CD4-positive, alpha-beta T cell (primary cell): ENCODE measurements around the gene FBXO11. TPM values are rescaled to one million over a fixed set of nuclear protein-coding genes. Genes with fewer than 3 reads are reported as not detected.

Experiments used
- ATAC-seq: fragments of 200-7000 bp; cut with Tn5 transposase; one replicate; pipeline ENCODE4 v1.10.0; 2022; ENCODE audit warnings: mild to moderate bottlenecking; ENCODE audit not compliant: poor library complexity
- CTCF ChIA-PET: fragments of 350-600 bp; sonication (Branson Sonifier 250); formaldehyde crosslinking; loops from one replicate; lab custom pipeline; 2021; ENCODE audit warnings: antibody characterized with exemption, inconsistent platforms; lab: Charles Lee
- POLR2A ChIA-PET: fragments of 350-600 bp; sonication (Branson Sonifier 250); formaldehyde crosslinking; loops from one replicate; lab custom pipeline; 2021; ENCODE audit warnings: antibody characterized with exemption, inconsistent platforms; lab: Charles Lee
- DNase-seq, 14 experiments: peaks; one replicate each; pipeline ENCODE4 v3.0.0-alpha.2; 2013 to 2020; ENCODE audit warnings: mixed read lengths in 2 of 14
- H3K27ac ChIP-seq, 2 donors: one replicate each; pipeline versions ENCODE4 v1.5.1 to v1.7.0; 2013; ENCODE audit warnings: low read length in 2 of 2, low read depth in 1 of 2, mild to moderate bottlenecking in 1 of 2
- H3K27me3 ChIP-seq, 2 experiments: 1 replicate in 1 of 2; 2 replicates in 1 of 2; pipeline versions ENCODE4 v1.6.1 to v1.7.0; 2013; ENCODE audit warnings: low read length in 2 of 2, control low read depth in 1 of 2, mild to moderate bottlenecking in 1 of 2, moderate library complexity in 1 of 2; ENCODE audit not compliant: insufficient read depth in 2 of 2, control insufficient read depth in 1 of 2
- H3K36me3 ChIP-seq: one replicate; pipeline ENCODE4 v1.6.1; 2013; ENCODE audit warnings: low read length, control low read depth; ENCODE audit not compliant: insufficient read depth
- H3K4me1 ChIP-seq: one replicate; pipeline ENCODE4 v1.6.1; 2013; ENCODE audit warnings: low read length, control low read depth; ENCODE audit not compliant: insufficient read depth
- H3K4me3 ChIP-seq: one replicate; pipeline ENCODE4 v1.5.1; 2013; ENCODE audit warnings: mild to moderate bottlenecking, low read length, moderate library complexity
- H3K9me3 ChIP-seq, 2 experiments: 1 replicate in 1 of 2; 2 replicates in 1 of 2; pipeline versions ENCODE4 v1.6.1 to v1.7.0; 2013; ENCODE audit warnings: low read length in 2 of 2, mild to moderate bottlenecking in 2 of 2, control low read depth in 1 of 2, moderate library complexity in 1 of 2; ENCODE audit not compliant: control insufficient read depth in 1 of 2, insufficient read depth in 1 of 2
- H3K27ac Mint-ChIP-seq: one replicate; pipeline ENCODE4 v1.8.0; 2020; ENCODE audit warnings: mixed read lengths
- H3K27me3 Mint-ChIP-seq: one replicate; pipeline ENCODE4 v1.8.0; 2021; ENCODE audit warnings: mixed read lengths
- H3K36me3 Mint-ChIP-seq: one replicate; pipeline ENCODE4 v1.8.0; 2021; ENCODE audit warnings: low read depth, mixed read lengths
- H3K4me1 Mint-ChIP-seq: one replicate; pipeline ENCODE4 v1.8.0; 2021; ENCODE audit warnings: low read depth, mixed read lengths
- H3K4me3 Mint-ChIP-seq: one replicate; pipeline ENCODE4 v1.8.0; 2020; ENCODE audit warnings: mild to moderate bottlenecking, mixed read lengths
- H3K9me3 Mint-ChIP-seq: one replicate; pipeline ENCODE4 v1.8.0; 2020; ENCODE audit warnings: mixed read lengths
- CTCF ChIP-seq: fragments of 200-600 bp; IDR thresholded peaks from one replicate; pipeline ENCODE4 v1.8.0; 2022; ENCODE audit warnings: antibody characterized with exemption, mild to moderate bottlenecking
- intact Hi-C, 2 experiments: fragments of 100-400 bp; cut with DNase I in 1 of 2; cut with micrococcal nuclease in 1 of 2; formaldehyde crosslinking; loops; one replicate each; pipeline versions ENCODE4 v1.15.1 to v1.9.0; 2023 to 2025; cut with DNase I, micrococcal nuclease
- total RNA-seq, 174 experiments: library from RNA in 2 of 174; stranded (reverse) in 2 of 174; gene quantifications; one replicate each; pipeline ENCODE4 v1.2.3 and lab custom pipeline; 2021 to 2026

The FBXO11 gene
- total RNA-seq, 2 experiments from 2014 or later = 121 to 126 TPM

- H3K27me3 ChIP-seq = no peaks in the 10 kb centered on the region
- H3K27ac ChIP-seq = no peak overlapping the region
- DNase-seq (no peak), ATAC-seq (no peak)
- peaks cover 7% of the 10 kb centered on the region for H3K4me1 Mint-ChIP-seq
- H3K36me3 Mint-ChIP-seq = peaks cover 96% of the 10 kb centered on the region
- H3K9me3 ChIP-seq = no peaks in the 10 kb centered on the region
- no peak overlapping the region for H3K4me3 ChIP-seq
- H3K4me3 Mint-ChIP-seq = no peak overlapping the region
- H3K9me3 Mint-ChIP-seq = no peaks in the 10 kb centered on the region
- CTCF ChIA-PET = no interaction called here
- no peaks in the 10 kb centered on the region for H3K4me1 ChIP-seq
- peak overlapping the region; percentile 5 for H3K27ac Mint-ChIP-seq
- intact Hi-C loops = no loop called here
- H3K36me3 ChIP-seq = peaks cover 77% of the 10 kb centered on the region
- POLR2A ChIA-PET = no interaction called here
- no peaks in the 10 kb centered on the region for H3K27me3 Mint-ChIP-seq
- no peak for TF ChIP-seq CTCF
These were observed 94.6 kb downstream of the FBXO11 start for GRCh38 chr2:47811668-47812067.

GRCh38 chr2:47810850-47811249 is 95.4 kb downstream of the FBXO11 start:
- CTCF ChIA-PET = no interaction called here
- Histone ChIP-seq H3K27me3 (no peaks in the 10 kb centered on the region), H3K27ac (no peak overlapping the region), H3K36me3 (peaks cover 77% of the 10 kb centered on the region), H3K4me3 (no peak overlapping the region), H3K4me1 (no peaks in the 10 kb centered on the region), H3K9me3 (no peaks in the 10 kb centered on the region)
- Mint-ChIP-seq H3K27ac (peak overlapping the region; percentile 5), H3K4me3 (no peak overlapping the region), H3K27me3 (no peaks in the 10 kb centered on the region), H3K4me1 (peaks cover 7% of the 10 kb centered on the region), H3K36me3 (peaks cover 98% of the 10 kb centered on the region), H3K9me3 (no peaks in the 10 kb centered on the region)
- no peak for TF ChIP-seq CTCF
- DNase-seq (no peak), ATAC-seq (no peak)
- POLR2A ChIA-PET = no interaction called here
- intact Hi-C loops = no loop called here

- no peak for DNase-seq
- Histone ChIP-seq H3K27me3 (no peaks in the 10 kb centered on the region), H3K9me3 (no peaks in the 10 kb centered on the region), H3K4me1 (no peaks in the 10 kb centered on the region), H3K4me3 (no peak overlapping the region), H3K36me3 (peaks cover 75% of the 10 kb centered on the region), H3K27ac (no peak overlapping the region)
- no peak for TF ChIP-seq CTCF
- ATAC-seq = no peak
- no peaks in the 10 kb centered on the region for H3K9me3 Mint-ChIP-seq
- ChIA-PET CTCF (no interaction called here), POLR2A (no interaction called here)
- no peaks in the 10 kb centered on the region for H3K27me3 Mint-ChIP-seq
- H3K4me1 Mint-ChIP-seq = peaks cover 7% of the 10 kb centered on the region
- H3K27ac Mint-ChIP-seq = peak overlapping the region; percentile 30
- intact Hi-C loops = no loop called here
- H3K4me3 Mint-ChIP-seq = no peak overlapping the region
- H3K36me3 Mint-ChIP-seq = peaks cover 98% of the 10 kb centered on the region
These were observed 96.4 kb downstream of the FBXO11 start for GRCh38 chr2:47809903-47810302.
